ENCODE results near the gene BACH2. TPM values are rescaled to one million over a fixed set of nuclear protein-coding genes. Genes with fewer than 3 reads are reported as not detected.

Gene BACH2
- total RNA-seq, 2 experiments from 2014 or later = 60.7 to 66.9 TPM

- Mint-ChIP-seq H3K4me3 (no peak overlapping the region), H3K27me3 (no peaks in the 10 kb centered on the region), H3K4me1 (ENCODE audit: low read depth) (peaks cover 55% of the 10 kb centered on the region), H3K9me3 (no peaks in the 10 kb centered on the region), H3K36me3 (ENCODE audit: low read depth) (peaks cover 59% of the 10 kb centered on the region), H3K27ac (peak overlapping the region; percentile 78)
- ChIA-PET POLR2A (no interaction called here), CTCF (interaction anchor here (0.8 to 1.5 kb wide), 4 partner anchors 11 to 551 kb away, joined by 3 to 7 read pairs (median 4); no protein-coding TSS in a partner anchor)
- ATAC-seq = peak; percentile 44
- peak; percentile 58 for DNase-seq
- intact Hi-C loops (cut with micrococcal nuclease) = no loop called here
- TF ChIP-seq CTCF (IDR thresholded peaks at IDR 0.05) = no peak
These were observed 368.0 kb downstream of the BACH2 start for GRCh38 chr6:89928604-89929003.

GRCh38 chr6:89927791-89928550 lies 368.7 kb downstream of the BACH2 start:
- Mint-ChIP-seq H3K36me3 (ENCODE audit: low read depth) (peaks cover 53% of the 10 kb centered on the region), H3K4me3 (no peak overlapping the region), H3K9me3 (no peaks in the 10 kb centered on the region), H3K27ac (peak overlapping the region; percentile 78), H3K4me1 (ENCODE audit: low read depth) (peaks cover 51% of the 10 kb centered on the region), H3K27me3 (no peaks in the 10 kb centered on the region)
- ATAC-seq = no peak
- POLR2A ChIA-PET = no interaction called here
- intact Hi-C loops (cut with micrococcal nuclease) = no loop called here
- DNase-seq = no peak
- CTCF ChIA-PET = interaction anchor here (0.8 to 1.5 kb wide), 3 partner anchors 12 to 551 kb away, joined by 3 to 4 read pairs (median 3); no protein-coding TSS in a partner anchor
- no peak for TF ChIP-seq CTCF (IDR thresholded peaks at IDR 0.05)

GRCh38 chr6:89927264-89927663 lies 369.4 kb downstream of the BACH2 start:
- CTCF ChIA-PET = interaction anchor here (0.6 to 1.5 kb wide), 2 partner anchors 13 to 552 kb away, joined by 3 read pairs; no protein-coding TSS in a partner anchor
- Mint-ChIP-seq H3K9me3 (no peaks in the 10 kb centered on the region), H3K27me3 (no peaks in the 10 kb centered on the region), H3K4me1 (ENCODE audit: low read depth) (peaks cover 51% of the 10 kb centered on the region), H3K4me3 (no peak overlapping the region), H3K27ac (peak overlapping the region; percentile 13), H3K36me3 (ENCODE audit: low read depth) (peaks cover 49% of the 10 kb centered on the region)
- intact Hi-C loops (cut with micrococcal nuclease) = no loop called here
- no peak for DNase-seq
- no peak for ATAC-seq
- POLR2A ChIA-PET = no interaction called here
- TF ChIP-seq CTCF (IDR thresholded peaks at IDR 0.05) = no peak

- H3K27ac Mint-ChIP-seq = no peak overlapping the region
- ChIA-PET CTCF (no interaction called here), POLR2A (no interaction called here)
- TF ChIP-seq CTCF (IDR thresholded peaks at IDR 0.05) = no peak
- intact Hi-C loops (cut with micrococcal nuclease) = no loop called here
- H3K4me1 Mint-ChIP-seq (ENCODE audit: low read depth) = peaks cover 48% of the 10 kb centered on the region
- DNase-seq (no peak), ATAC-seq (peak; percentile 20)
- H3K9me3 Mint-ChIP-seq = no peaks in the 10 kb centered on the region
- H3K36me3 Mint-ChIP-seq (ENCODE audit: low read depth) = peaks cover 39% of the 10 kb centered on the region
- H3K27me3 Mint-ChIP-seq = no peaks in the 10 kb centered on the region
- no peak overlapping the region for H3K4me3 Mint-ChIP-seq
These were observed 370.8 kb downstream of the BACH2 start for GRCh38 chr6:89925826-89926225.

- no peak for ATAC-seq
- Mint-ChIP-seq H3K9me3 (no peaks in the 10 kb centered on the region), H3K27ac (no peak overlapping the region), H3K4me1 (ENCODE audit: low read depth) (peaks cover 34% of the 10 kb centered on the region), H3K27me3 (no peaks in the 10 kb centered on the region), H3K4me3 (no peak overlapping the region), H3K36me3 (ENCODE audit: low read depth) (peaks cover 25% of the 10 kb centered on the region)
- DNase-seq = no peak
- POLR2A ChIA-PET = no interaction called here
- no peak for TF ChIP-seq CTCF (IDR thresholded peaks at IDR 0.05)
- intact Hi-C loops (cut with micrococcal nuclease) = no loop called here
- CTCF ChIA-PET = interaction anchor here (1.6 kb wide), 1 partner anchor 555 kb away, joined by 3 read pairs; no protein-coding TSS in a partner anchor
These were observed 372.4 kb downstream of the BACH2 start for GRCh38 chr6:89924231-89924630.
